ENCODE measurements around the gene MAPK7. TPM values are rescaled to one million over a fixed set of nuclear protein-coding genes. Genes with fewer than 3 reads are reported as not detected.

MAPK7 gene
- polyA plus RNA-seq, 2 of the 4 experiments (the other 2 are of a cell fraction) = 7.2 to 25.8 TPM

- CTCF ChIA-PET = interaction anchor here (0.5 to 12.3 kb wide), 2 partner anchors 17 to 41 kb away, joined by 3 to 148 read pairs; partner anchors contain the start of gene B9D1
- TF ChIP-seq FOXS1 (CRISPR knock-in tag; IDR thresholded peaks at IDR 0.05) = no peak
- no peak for TF ChIP-seq BHLHE40 (IDR thresholded peaks at IDR 0.05; ENCODE audit: low read depth, low read length)
- no peak for TF ChIP-seq CHD4 (IDR thresholded peaks at IDR 0.05; ENCODE audit: borderline replicate concordance)
- TF ChIP-seq SREBF2 (IDR thresholded peaks at IDR 0.05) = no peak
- DNase-seq (ENCODE audit: low read depth in 1 of 2, low spot score in 1 of 2) (no peak), FAIRE-seq (no peak), ATAC-seq (no peak)
- Histone ChIP-seq H3K27ac (no peak overlapping the region), H3K9me3 (no peaks in the 10 kb centered on the region), H3K4me2 (no peak overlapping the region), H3K4me3 (no peak overlapping the region), H3K4me1 (peaks cover 24% of the 10 kb centered on the region)
- POLR2A ChIA-PET = no interaction called here
- WGBS (ENCODE audit: missing lambda C conversion rate) = 87% methylated on average over 6 of the region's 7 CpGs
Observed at GRCh38 chr17:19381361-19381740, 3.1 kb downstream of the MAPK7 start.

GRCh38 chr17:19381741-19382444 is 3.6 kb downstream of the MAPK7 start:
- Histone ChIP-seq H3K4me1 (peaks cover 24% of the 10 kb centered on the region), H3K4me2 (no peak overlapping the region), H3K9me3 (no peaks in the 10 kb centered on the region), H3K27ac (no peak overlapping the region), H3K4me3 (no peak overlapping the region)
- ChIA-PET CTCF (interaction anchor here (2.0 to 12.3 kb wide), 2 partner anchors 17 to 65 kb away, joined by 7 to 148 read pairs; partner anchors contain the start of gene B9D1), POLR2A (no interaction called here)
- no peak for ATAC-seq
- FAIRE-seq = no peak
- DNase-seq (ENCODE audit: low read depth in 1 of 2, low spot score in 1 of 2) = no peak
- no peak for TF ChIP-seq REST (IDR thresholded peaks at IDR 0.05)
- TF ChIP-seq MAFK (IDR thresholded peaks at IDR 0.05; ENCODE audit: partially characterized antibody) = no peak
- no peak for TF ChIP-seq RARB (CRISPR knock-in tag; IDR thresholded peaks at IDR 0.05)
- TF ChIP-seq ZNF302 (CRISPR knock-in tag; IDR thresholded peaks at IDR 0.05) = no peak
- no peak for TF ChIP-seq CEBPB (IDR thresholded peaks at IDR 0.05)
- no peak for TF ChIP-seq EP300 (IDR thresholded peaks at IDR 0.05)
- no peak for TF ChIP-seq RAD21 (conservative IDR thresholded peaks at IDR 0.05 in 1 of 2, IDR thresholded peaks at IDR 0.05 in 1 of 2)
- TF ChIP-seq FOSL2 (IDR thresholded peaks at IDR 0.05) = no peak
- no peak for TF ChIP-seq FOSL2 (CRISPR knock-in tag; IDR thresholded peaks at IDR 0.05)
- no peak for TF ChIP-seq CBX8 (IDR thresholded peaks at IDR 0.05)
- no peak for TF ChIP-seq CHD4 (IDR thresholded peaks at IDR 0.05; ENCODE audit: borderline replicate concordance)
- TF ChIP-seq PHF8 (IDR thresholded peaks at IDR 0.05; ENCODE audit: borderline replicate concordance, low read depth) = no peak
- TF ChIP-seq FOXS1 (CRISPR knock-in tag; IDR thresholded peaks at IDR 0.05) = no peak
- TF ChIP-seq HDAC2 (IDR thresholded peaks at IDR 0.05) = no peak
- no peak for TF ChIP-seq SREBF2 (IDR thresholded peaks at IDR 0.05)
- TF ChIP-seq NFE2L2 (conservative IDR thresholded peaks at IDR 0.05; ENCODE audit: low read length) = no peak
- TF ChIP-seq MAX (IDR thresholded peaks at IDR 0.05) = no peak
- TF ChIP-seq HOXB5 (CRISPR knock-in tag; IDR thresholded peaks at IDR 0.05) = no peak
- no peak for TF ChIP-seq BCL3 (IDR thresholded peaks at IDR 0.05)
- WGBS (ENCODE audit: missing lambda C conversion rate) = 96% methylated on average over 28 of the region's 31 CpGs
